Measurements from ENCODE around the gene PEPD.

PEPD gene

GRCh38 chr19:33383720-33384292 is 137.8 kb downstream of the PEPD start:
- no peak for DNase-seq (ENCODE audit: low read depth)

DNA sequence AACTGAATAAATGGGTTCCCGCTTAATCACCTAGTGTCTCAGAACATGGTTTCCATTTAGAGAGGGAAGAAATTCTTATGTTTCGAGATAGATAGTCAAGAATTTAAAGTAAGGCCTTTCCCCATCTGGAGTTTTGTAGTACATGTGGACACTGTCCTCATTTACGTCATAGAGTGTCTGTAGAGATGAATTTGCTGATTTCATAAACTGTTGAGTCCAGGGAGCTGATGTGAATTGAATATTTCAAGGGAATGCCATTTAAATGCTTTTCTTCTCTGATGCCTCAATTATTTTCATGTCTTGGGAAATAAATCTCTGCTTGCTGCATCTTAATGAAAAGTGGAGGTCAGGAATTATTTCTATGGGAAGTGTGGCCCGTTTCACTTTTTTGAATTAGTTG is 138.6 kb downstream of the PEPD start:
- DNase-seq (ENCODE audit: low read depth) = no peak

DNA sequence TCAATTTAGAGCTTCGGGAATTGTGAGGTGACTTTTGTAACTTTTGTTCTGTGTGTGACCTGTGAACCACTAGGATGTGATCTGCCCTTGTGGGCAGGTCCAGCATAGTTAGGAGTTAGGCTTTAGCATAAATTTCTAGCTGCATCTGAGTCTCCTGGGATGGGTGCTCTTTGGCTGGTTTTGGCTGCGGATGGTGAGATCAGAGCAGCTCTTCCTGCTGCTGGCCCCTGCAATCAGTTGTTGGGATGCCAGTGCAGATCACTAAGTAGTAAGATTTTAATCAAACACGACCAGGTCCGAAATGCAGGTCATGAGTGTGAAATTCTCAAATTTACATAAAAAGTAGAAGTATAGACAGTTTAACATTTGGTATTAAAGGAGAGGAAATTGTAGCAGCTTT is 139.6 kb downstream of the PEPD start:
- DNase-seq (ENCODE audit: low read depth) = no peak

DNA sequence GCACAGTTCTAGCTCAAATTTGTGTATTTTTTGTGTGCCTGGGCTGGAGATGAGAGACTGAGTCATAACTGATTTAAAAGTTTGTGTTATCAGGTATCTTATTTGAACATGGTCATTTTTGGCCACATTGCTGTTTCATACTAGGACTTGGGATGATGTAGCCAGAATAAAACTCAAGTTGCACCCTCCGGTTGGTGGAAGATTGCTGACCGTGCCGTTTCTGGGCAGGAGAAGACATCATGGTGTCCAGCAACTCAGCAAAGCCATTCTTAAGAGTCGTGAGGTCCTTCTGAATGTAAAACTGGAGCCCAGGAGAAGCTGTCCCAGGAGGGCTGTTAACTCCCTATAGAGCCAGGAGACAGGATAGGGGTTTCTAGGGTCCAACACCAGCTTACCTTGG is 140.5 kb downstream of the PEPD start:
- DNase-seq (ENCODE audit: low read depth) = no peak

GRCh38 chr19:33379151-33379829 is 142.3 kb downstream of the PEPD start:
- DNase-seq (ENCODE audit: low read depth) = no peak

DNA sequence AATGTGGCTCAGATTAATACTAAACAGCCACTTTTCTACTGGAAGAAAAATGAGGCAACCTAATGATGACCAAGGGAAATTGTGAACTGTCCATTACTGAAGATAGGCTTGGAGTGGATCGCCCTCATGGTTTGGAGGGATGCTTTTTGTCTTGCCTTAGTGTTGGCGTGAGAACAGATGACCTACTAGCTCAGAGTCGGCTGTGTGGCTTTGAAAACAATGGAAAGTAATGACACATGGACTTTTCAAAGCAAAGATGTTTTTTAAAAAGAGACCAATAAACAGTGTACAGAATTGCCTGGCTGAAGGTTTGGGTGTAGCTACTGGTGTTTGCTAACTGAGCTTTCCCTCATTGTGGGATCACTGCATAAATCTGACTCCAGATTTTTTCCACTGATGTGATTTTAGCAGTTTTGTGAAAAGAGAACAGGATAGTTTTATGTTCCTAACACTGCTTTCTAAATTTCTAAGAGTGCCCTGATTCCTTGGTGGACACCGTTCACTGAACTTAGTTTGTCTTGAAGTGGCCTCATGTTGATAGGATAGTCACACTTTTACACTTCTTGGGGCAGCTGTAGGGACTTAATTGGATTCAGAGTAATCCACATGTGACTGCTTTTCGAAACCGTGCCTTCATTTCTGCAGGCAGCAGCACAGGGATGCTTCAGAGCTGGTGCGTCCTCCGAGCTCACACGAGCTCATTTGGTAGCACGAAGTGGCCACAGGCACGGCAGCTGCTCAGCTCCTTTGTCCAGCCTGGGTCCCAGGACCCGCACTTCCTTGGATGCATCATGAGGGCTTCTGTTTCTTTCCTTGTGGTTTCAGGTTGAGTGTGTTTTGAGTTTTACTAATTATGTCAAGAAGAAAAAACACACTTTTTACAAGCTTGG is 143.8 kb downstream of the PEPD start:
- DNase-seq (ENCODE audit: low read depth) = peak; percentile 32

- DNase-seq (ENCODE audit: low read depth) = no peak
Measured at GRCh38 chr19:33376941-33377557, 144.5 kb downstream of the PEPD start.

DNA sequence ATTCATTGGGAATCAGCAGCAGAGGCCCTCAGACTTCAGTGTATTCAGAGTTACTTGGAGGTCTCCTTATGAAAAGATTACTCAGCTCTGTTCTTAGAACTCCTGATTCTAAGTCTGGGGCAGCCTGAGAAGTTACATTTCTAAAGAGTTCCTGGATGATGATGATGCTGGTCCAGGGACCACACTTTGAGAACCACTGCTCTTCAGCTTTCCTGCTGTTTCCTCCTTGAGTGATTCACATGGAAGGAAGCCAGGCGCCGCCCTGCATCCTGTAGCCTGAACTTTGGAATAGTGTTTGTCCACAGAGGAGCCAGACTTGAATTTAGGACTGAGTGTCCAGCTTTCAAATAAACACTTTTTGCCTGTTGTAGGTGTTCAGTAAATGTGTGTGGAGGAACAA is 145.2 kb downstream of the PEPD start:
- DNase-seq (ENCODE audit: low read depth) = peak; percentile 59

GRCh38 chr19:33375837-33376159 is 145.8 kb downstream of the PEPD start:
- DNase-seq (ENCODE audit: low read depth) = no peak

- DNase-seq (ENCODE audit: low read depth) = no peak
Measured at GRCh38 chr19:33375156-33375836, 146.3 kb downstream of the PEPD start.

DNA sequence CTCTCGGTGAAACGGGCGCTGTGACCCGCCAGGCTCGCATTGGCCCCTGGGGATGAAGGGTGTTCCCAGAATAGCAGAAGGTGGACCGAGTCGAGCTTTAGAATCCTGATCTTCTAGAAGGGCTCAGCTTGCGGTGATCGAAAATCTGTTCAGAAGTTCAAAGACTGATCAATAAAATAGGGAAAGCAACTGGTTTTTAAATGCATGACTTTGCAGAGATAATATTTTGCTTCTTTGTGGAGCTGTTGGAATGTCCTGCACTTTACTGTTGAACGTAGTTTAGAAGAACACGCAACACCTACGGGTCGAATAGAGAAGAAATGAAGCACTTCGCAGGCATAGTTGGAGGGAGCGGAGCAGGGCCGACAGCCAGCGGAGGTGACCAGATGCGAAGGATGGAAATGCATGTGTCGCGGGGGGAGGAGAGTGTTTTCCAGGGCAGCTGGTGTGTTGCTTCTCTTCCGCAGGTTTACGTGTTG is 147.3 kb downstream of the PEPD start:
- no peak for DNase-seq (ENCODE audit: low read depth)

DNA sequence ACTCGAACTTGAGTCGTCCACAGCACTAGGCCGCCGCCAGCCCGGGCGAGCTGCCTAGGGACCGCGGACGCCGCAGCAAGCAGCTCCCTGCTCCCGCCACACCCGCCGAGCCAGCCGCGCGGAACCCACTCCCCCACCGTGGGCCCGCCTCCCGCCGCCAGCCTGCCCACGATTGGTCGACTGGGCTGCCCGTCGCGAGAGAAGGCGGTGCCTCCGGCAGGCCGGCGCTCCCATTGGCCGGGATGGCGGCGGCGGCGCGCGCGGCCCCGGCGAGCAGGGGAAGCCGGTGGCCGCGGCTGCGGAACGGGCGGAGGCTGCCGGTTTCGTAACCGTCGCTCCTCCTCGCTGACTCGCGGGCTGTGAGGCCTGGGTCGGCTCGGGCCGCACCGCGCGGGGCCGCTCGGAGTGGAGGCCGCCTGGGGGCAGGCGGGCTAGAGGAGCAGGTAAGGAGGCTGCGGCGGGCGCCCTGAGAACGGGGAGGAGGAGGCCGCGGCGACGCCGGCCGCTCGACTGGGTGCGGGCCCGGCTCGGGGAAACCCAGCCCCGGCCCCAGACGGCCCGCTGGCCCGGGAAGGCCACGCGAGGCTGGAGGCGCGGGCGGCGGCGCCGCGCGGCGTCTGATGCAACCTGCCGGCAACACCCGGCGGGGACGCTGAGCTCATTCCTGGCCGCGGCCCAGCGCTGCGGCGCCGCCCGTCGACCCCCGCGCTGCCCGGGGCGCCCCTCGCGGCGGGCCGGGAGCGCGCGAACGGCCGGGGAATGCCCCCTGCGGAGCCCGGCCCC is 147.9 kb downstream of the PEPD start, which contains the start of gene CEBPG:
TSS of gene CEBPG (plus strand) at position 257 of the 783 bp plus-strand sequence. CDS start 5,531 bp downstream, outside the sequence.
- DNase-seq (ENCODE audit: low read depth) = peak; percentile 92

- DNase-seq (ENCODE audit: low read depth) = no peak
Measured at GRCh38 chr19:33370783-33371182, 150.8 kb downstream of the PEPD start.

- DNase-seq (ENCODE audit: low read depth) = no peak
Measured at GRCh38 chr19:33368074-33368864, 153.3 kb downstream of the PEPD start.

GRCh38 chr19:33366897-33367296 is 154.7 kb downstream of the PEPD start:
- no peak for DNase-seq (ENCODE audit: low read depth)

DNA sequence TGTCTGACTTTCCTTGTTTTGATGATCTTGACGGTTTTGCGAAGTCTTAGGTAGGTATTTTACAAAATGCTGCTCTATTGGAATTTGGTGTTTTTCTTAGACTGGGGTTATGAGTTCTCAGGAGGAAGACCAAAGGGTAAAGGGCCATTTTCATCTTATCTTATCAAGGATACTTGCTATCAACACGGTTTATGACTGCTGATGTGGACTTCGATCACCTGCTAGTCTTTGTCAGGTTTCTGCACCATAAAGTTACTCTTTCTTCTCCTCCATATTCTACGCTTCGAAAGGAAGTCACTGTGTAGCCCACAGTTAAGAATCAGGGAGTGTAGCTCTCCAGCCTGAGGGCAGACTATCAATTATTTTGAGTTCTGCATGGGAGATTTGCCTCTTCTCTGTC is 155.5 kb downstream of the PEPD start:
- no peak for DNase-seq (ENCODE audit: low read depth)

DNA sequence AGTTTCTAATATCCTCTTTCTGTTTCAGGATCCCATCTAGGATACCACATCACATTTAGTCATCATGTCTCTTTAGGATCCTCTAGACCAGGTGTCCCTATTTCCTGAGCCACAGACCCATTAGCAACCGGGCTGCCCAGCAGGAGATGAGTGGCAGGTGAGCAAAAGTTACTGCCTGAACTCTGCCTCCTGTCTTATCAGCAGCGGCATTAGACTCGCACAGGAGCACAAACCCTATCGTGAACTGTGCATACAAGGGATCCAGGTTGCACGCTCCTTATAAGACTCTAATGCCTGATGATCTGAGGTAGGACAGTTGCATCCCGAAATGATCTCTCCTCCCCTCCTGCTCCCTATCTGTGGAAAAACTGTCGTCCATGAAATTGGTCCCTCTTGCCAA is 155.9 kb downstream of the PEPD start:
- DNase-seq (ENCODE audit: low read depth) = no peak

DNA sequence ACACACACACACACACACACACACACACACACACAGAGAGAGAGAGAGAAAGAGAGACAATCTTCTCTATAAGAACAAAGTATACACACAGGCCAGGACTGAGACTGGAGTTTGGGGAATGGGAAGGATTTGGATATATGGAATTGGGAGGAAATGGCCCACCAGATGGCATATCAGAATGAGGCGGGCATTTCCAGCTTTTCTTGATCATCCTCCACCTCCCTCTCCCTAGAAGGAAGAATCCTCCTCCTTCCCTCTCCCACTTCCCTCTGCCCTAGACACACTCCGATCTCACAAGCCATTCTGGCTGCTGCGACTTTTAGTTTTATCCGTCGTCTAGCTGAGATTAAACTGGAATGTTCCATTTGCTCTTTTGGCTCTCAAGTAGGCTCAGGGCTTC is 158.1 kb downstream of the PEPD start:
- no peak for DNase-seq (ENCODE audit: low read depth)

DNA sequence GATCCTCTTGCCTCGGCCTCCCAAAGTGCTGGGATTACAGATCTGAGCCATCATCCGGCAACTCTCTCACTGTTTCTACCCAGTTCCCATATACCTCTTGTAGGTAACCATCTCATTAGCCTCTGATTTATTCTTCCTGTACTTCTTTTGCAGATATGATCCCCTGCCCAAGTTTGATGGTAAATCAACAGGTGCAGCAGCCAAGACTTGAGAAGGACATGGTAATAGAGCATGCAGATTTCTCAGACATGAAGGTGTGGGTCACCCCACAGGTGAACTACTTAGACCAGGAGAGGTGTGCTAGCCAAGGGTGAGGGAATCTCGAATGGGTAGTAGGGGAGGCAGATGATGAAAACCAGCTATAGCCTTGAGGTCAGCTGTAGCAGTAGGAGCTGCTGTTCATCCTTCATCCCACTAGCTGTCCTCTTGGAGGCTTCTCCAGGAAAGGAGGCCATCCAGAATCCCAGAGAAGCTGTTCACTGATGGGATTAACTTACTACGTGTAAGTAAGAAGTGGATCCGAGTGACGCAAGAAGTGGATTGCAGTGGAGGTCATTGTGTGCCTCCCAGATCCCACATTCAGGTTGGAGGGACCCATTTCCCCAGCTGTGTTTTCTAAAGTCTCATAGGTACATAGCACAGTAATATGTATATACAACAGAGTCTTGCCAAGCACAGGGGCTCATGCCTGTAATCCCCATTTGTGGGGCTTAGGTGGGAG is 158.9 kb downstream of the PEPD start:
- DNase-seq (ENCODE audit: low read depth) = no peak

DNA sequence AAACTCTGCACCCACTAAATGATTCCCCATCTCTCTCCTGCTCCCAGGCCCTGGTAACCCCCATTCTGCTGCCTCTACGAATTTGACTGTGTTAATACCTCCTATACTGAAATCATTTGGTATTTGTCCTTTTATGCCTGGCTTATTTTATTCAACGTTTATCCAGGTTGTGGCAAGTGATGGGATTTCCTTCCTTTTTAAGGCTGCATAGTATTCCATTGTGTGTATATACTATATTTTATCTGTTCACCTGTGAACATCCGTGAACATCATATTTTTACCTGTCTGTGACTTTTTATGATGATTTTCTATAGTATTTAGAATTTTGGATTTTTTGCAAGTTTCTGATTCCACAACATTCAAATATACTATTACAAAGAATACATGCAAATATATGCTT is 162.0 kb downstream of the PEPD start:
- DNase-seq (ENCODE audit: low read depth) = no peak

All from fibroblast of gingiva (primary cell).